T-helper 17 cell (primary cell): ENCODE measurements around the gene MAN1C1. TPM values are rescaled to one million over a fixed set of nuclear protein-coding genes. Genes with fewer than 3 reads are reported as not detected.
A peak's percentile ranks its signal among the peaks of the same experiment; 100 is the strongest.

Experiments used
- ATAC-seq: fragments of 150-1000 bp; cut with Tn5 transposase; 2 replicates; pipeline ENCODE4 v1.10.0; 2021; ENCODE audit warnings: mild to moderate bottlenecking, moderate library complexity
- DNase-seq, 3 donors: peaks; one replicate each; pipeline versions ENCODE4 v3.0.0 to v3.0.0-alpha.2; 2020 to 2021
- H3K9me3 ChIP-seq: one replicate; pipeline ENCODE4 v1.7.0; 2013; ENCODE audit warnings: low read length, mild to moderate bottlenecking; ENCODE audit not compliant: control insufficient read depth, poor library complexity, severe bottlenecking
- H3K27ac Mint-ChIP-seq: one replicate; pipeline ENCODE4 v1.8.0; 2022; ENCODE audit warnings: mild to moderate bottlenecking, moderate library complexity, mixed read lengths
- H3K27me3 Mint-ChIP-seq: one replicate; pipeline ENCODE4 v1.8.0; 2022; ENCODE audit warnings: mixed read lengths
- H3K36me3 Mint-ChIP-seq: one replicate; pipeline ENCODE4 v1.8.0; 2022; ENCODE audit warnings: low read depth, mixed read lengths
- H3K4me1 Mint-ChIP-seq: one replicate; pipeline ENCODE4 v1.8.0; 2022; ENCODE audit warnings: mild to moderate bottlenecking, mixed read lengths
- H3K4me3 Mint-ChIP-seq: one replicate; pipeline ENCODE4 v1.8.0; 2022; ENCODE audit warnings: mild to moderate bottlenecking, moderate library complexity, mixed read lengths
- total RNA-seq, 4 donors: library from RNA in 2 of 4; stranded (reverse) in 2 of 4; gene quantifications; one replicate each; pipeline ENCODE4 v1.2.3 and lab custom pipeline; 2022 to 2026

The MAN1C1 gene
- total RNA-seq, 2 donors from 2014 or later = 16.9 to 27.3 TPM

DNA sequence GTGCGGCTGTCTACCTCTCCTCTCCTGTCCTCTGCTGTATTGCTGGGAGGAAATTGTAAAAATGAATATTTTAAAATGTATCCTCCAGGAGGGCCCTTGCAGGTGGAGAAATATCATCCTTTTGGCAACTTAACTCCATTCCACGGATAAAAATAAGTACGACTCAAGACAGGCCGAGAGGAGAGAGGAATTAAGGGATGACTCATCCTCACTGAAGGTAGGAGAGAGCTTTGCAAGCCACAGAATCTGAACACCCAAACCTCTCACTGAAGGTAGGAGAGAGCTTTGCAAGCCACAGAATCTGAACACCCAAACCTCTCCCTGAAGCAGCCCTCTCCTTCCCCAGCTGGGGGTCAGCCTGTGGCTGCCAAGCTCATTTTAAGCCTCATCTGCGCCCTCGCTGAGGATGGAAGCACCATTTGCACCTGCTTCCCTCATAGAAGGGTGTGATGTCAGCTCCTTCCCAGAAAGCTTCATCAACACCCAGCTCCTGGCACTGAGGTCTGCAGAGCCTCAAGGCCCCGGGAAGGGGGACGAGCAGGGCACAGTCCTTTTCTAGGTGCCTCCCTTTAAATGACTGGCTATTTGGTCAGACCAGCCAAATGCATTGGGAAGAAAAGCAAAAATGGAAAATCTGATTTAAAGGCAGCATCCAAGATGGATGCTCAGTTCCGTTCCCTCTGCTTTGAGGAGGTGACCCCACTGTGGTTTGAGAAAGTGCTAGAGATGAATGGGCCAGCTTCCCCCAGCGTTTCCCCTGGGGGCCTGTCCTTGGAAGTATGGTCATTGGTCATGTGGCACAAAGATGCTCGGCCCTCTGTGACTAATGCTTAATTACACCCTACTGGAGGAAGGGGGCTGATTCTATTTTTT lies 170.5 kb downstream of the MAN1C1 start:
- peaks cover 5% of the 10 kb centered on the region for H3K4me1 Mint-ChIP-seq
- H3K27ac Mint-ChIP-seq = no peak overlapping the region
- peaks cover 2% of the 10 kb centered on the region for H3K36me3 Mint-ChIP-seq
- H3K27me3 Mint-ChIP-seq = no peaks in the 10 kb centered on the region
- no peak overlapping the region for H3K4me3 Mint-ChIP-seq
- no peaks in the 10 kb centered on the region for H3K9me3 ChIP-seq
- ATAC-seq (no peak), DNase-seq (no peak)

DNA sequence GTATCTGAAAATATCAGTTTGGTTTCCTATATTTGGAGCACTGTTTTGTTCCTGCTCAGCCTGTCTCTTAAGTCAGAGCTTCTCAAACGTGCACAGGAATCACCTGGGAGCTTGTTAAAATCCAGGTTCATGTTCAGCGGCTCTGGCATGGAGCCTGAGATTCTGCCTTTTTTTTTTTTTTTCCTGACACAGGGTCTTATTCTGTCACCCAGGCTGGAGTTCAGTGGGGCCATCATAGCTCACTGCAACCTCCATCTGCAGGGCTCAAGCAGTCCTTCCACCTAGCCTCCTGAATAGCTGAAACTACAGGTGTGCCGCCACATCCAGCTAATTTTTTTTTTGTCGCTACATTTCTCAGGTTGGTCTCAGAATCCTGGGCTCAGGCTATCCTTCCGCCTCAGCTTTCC lies 171.2 kb downstream of the MAN1C1 start:
- Mint-ChIP-seq H3K4me1 (peaks cover 5% of the 10 kb centered on the region), H3K36me3 (peaks cover 2% of the 10 kb centered on the region), H3K27me3 (no peaks in the 10 kb centered on the region), H3K4me3 (no peak overlapping the region), H3K27ac (peak overlapping the region; percentile 21)
- H3K9me3 ChIP-seq = no peaks in the 10 kb centered on the region
- ATAC-seq (no peak), DNase-seq (no peak)

DNA sequence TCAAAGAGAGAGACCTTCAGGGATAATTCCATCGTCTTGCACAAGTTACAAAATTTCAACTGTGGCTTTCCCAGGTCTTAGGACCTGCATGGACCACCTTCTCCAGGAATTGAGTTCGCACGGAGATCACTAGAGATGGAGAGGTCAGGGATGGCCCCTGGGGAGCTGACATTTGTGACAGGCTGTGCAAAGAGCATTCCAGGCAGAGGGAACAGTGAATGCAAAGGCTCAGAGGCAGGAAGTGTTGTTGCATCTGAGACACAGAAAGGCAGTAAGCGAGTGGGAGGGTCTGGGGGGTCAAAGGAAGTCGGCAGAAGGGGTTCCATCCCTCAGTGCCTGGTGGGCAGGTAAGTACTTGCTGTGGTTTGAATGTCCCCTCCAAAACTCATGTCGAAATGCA lies 173.9 kb downstream of the MAN1C1 start:
- H3K9me3 ChIP-seq = no peaks in the 10 kb centered on the region
- H3K4me1 Mint-ChIP-seq = peaks cover 11% of the 10 kb centered on the region
- DNase-seq (no peak), ATAC-seq (no peak)
- no peak overlapping the region for H3K4me3 Mint-ChIP-seq
- no peaks in the 10 kb centered on the region for H3K27me3 Mint-ChIP-seq
- H3K36me3 Mint-ChIP-seq = no peaks in the 10 kb centered on the region
- H3K27ac Mint-ChIP-seq = peak overlapping the region; percentile 83

DNA sequence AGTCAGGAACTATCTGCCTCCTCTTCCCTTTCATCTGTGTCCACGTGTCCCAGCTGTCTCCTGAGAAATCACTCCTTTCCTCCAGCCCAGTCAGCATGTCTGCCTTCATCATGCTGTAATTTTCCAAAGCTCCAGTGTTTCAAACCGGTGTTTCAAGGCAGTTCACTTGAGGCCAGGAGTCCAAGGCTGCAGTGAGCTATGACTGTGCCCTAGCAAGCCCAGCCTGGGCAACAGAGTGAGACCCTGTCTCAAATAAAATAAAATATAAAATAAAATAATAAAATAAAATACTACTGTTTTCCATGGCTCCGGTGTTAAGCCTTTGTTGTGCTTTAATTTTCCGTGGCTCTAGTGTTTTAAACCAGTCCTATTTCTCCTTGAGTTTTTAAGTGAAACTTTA lies 175.5 kb downstream of the MAN1C1 start:
- H3K27ac Mint-ChIP-seq = no peak overlapping the region
- H3K4me1 Mint-ChIP-seq = peaks cover 21% of the 10 kb centered on the region
- ATAC-seq (no peak), DNase-seq (no peak)
- peaks cover 2% of the 10 kb centered on the region for H3K36me3 Mint-ChIP-seq
- no peaks in the 10 kb centered on the region for H3K27me3 Mint-ChIP-seq
- H3K4me3 Mint-ChIP-seq = no peak overlapping the region
- H3K9me3 ChIP-seq = no peaks in the 10 kb centered on the region

DNA sequence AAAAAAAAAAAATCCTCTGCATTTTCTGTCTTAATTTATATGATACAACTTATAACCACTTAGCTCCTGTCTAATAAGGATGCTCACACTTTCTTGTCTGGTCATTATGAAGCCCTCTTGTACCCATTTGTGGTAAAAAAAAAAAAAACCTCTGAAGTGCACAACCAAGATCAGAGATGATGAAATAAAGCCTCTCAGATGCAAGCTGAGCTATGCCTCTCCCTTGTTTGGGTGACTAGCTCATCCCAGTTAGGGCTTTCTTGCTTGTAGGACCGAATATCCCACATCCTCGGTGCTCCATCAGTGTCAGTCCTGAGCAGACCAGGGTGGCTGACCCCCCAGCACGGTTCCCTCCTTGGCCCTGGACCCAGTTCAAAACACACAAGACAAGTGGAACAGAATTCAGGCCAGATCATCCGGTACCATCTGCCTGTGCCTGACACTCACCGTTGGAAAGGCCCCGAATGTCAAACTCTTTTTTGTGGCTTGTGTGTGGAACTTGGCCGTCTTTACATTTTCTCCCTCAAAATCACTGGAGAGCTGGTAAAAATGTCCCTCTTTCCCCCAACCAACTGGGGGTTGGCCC lies 177.1 kb downstream of the MAN1C1 start:
- no peaks in the 10 kb centered on the region for H3K27me3 Mint-ChIP-seq

DNA sequence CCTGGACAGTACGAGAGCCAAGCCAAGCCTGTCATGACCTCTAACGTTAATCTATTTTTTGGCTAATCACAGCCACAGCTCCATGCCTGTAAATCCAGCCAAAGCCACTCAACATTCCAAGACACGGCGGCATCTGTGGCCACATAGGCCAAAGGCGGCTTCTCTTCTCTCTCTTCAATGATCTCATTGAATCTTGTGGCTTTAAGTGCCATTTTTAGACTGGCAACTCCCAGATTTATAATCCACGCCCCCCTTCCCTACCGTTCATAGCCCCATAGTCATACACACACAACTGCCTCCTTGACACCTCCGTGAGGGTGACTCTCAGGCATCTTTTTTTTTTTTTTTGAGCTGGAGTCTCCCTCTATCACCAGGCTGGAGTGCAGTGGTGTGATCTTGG lies 177.7 kb downstream of the MAN1C1 start:
- DNase-seq = no peak
- ATAC-seq = no peak
- H3K9me3 ChIP-seq = no peaks in the 10 kb centered on the region
- Mint-ChIP-seq H3K4me1 (peaks cover 34% of the 10 kb centered on the region), H3K36me3 (peaks cover 2% of the 10 kb centered on the region), H3K27me3 (no peaks in the 10 kb centered on the region), H3K27ac (peak overlapping the region; percentile 98), H3K4me3 (no peak overlapping the region)

More for the DNA sequence above, 177.1 kb downstream of the MAN1C1 start:
- H3K36me3 Mint-ChIP-seq = peaks cover 2% of the 10 kb centered on the region
- H3K4me3 Mint-ChIP-seq = no peak overlapping the region
- H3K27ac Mint-ChIP-seq = peak overlapping the region; percentile 98
- no peak for DNase-seq
- H3K4me1 Mint-ChIP-seq = peaks cover 34% of the 10 kb centered on the region
- ATAC-seq = no peak
- H3K9me3 ChIP-seq = no peaks in the 10 kb centered on the region

DNA sequence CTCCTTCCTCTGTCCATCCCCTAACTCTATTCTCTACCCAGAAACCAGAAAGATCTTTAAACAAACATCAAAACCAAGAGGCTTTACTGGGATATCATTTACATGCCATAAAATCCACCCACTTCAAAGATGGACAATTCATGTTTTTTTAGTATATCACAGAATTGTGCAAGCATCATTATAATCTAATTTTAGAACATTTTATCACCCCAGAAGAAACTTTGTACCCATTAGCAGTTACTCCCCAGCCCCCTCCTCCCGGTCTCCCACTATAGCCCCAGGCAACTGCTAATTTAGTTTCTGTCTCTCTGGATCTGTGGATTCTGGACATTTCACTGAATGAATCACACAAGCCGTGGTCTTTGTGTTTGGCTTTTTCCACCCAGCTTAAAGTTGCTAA lies 178.6 kb downstream of the MAN1C1 start:
- Mint-ChIP-seq H3K27me3 (no peaks in the 10 kb centered on the region), H3K36me3 (peaks cover 2% of the 10 kb centered on the region), H3K27ac (peak overlapping the region; percentile 98), H3K4me1 (peaks cover 34% of the 10 kb centered on the region), H3K4me3 (no peak overlapping the region)
- no peak for DNase-seq
- no peak for ATAC-seq
- H3K9me3 ChIP-seq = no peaks in the 10 kb centered on the region

DNA sequence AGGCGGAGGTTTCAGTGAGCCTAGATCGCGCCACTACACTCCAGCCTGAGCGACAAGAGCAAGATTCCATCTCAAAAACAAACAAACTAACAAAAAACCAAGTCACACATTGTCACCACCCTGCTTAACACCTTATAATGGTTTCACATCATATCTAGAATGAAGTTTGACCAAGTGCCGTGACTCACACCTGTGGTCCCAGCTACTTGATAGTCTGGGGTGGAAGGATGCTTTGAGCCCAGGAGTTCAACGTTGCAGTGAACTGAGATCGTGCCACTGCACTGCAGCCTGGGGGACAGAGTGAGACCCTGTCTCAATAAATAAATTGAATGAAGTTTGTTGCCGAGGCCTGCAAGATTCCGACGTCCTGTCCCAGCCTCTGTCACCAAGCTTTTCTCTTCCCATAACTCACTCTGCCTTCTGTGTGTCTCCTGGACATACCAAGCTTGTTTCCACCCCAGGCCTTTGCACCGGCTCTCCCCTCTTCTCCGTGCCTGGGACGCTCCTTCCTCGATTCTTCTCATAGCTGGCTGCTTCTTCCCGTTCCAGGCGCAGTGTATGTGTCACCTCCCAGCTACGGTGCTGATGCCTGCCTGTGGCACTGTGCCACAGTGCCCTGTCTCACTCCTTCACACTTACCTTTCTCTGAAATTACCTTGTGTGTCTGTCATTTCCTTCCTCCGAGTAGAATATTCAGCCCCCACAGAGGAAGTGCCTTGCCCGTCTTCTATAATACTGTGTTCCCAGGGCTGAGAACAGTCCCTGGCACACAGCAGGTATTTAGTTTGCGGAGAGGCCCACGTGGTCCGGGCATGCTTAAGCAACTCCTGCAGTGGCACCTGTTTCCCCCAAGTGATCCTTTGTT lies 179.6 kb downstream of the MAN1C1 start:
- Mint-ChIP-seq H3K36me3 (peaks cover 2% of the 10 kb centered on the region), H3K27ac (peak overlapping the region; percentile 98), H3K4me1 (peaks cover 37% of the 10 kb centered on the region), H3K4me3 (peak overlapping the region; percentile 89), H3K27me3 (no peaks in the 10 kb centered on the region)
- DNase-seq (peak in 1 of 3 donors; percentile 26), ATAC-seq (peak; percentile 74)
- H3K9me3 ChIP-seq = no peaks in the 10 kb centered on the region

DNA sequence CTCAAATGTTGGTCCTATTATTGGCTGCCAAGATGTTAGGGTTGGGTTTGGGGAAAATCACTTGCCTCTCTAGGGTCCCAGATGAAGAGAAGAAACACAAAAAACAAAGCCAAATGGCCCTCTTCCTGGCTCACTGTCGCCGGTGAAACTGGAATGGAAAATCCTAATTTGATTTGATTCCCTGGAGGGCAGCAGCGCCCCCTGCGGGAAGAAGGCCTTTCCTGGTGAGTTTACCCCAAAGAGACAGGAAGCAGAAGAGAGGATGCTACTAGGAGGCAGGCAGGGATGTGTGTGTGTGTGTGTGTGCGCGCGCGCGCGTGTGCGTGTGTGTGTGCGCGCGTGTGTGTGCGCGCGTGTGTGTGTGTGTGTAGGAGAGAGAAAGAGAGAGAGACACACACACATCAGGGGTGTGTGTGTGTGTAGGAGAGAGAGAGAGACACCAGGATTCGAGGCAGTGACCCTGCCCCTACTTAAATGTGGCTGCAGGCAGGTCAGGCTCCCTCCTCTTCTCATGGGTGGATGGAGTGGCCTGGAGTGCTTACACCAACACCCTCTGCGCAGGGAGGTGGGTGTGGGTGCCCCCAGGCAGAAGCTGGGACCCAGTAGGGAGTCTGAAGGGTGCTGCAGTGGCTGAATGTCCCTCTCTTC lies 180.3 kb downstream of the MAN1C1 start:
- DNase-seq = peak; percentile 69 to 76 (median 71)
- no peaks in the 10 kb centered on the region for H3K9me3 ChIP-seq
- peak overlapping the region; percentile 89 for H3K4me3 Mint-ChIP-seq
- ATAC-seq = peak; percentile 69
- peak overlapping the region; percentile 98 for H3K27ac Mint-ChIP-seq
- H3K27me3 Mint-ChIP-seq = no peaks in the 10 kb centered on the region
- H3K4me1 Mint-ChIP-seq = peaks cover 34% of the 10 kb centered on the region
- H3K36me3 Mint-ChIP-seq = peaks cover 2% of the 10 kb centered on the region

DNA sequence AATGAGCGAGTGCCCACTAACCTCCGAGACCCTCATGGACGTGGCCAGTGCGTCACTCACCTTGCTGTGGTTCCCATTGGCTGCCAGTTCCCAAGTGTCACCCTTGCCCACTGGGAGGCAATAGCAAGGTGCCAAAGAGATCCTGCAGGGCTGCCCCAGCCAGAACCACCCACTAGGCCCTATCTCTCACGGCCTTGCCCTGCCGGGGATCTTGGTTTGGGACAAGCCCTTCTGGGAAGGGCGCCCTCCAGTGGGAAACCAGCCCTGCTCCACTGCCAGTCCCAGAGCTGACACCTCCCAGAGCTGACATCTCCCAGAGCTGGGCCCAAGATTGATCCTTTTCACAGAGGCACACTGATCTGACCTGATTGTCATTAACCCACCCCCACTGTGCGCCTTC lies 181.3 kb downstream of the MAN1C1 start:
- Mint-ChIP-seq H3K4me3 (peak overlapping the region; percentile 89), H3K36me3 (peaks cover 2% of the 10 kb centered on the region), H3K27me3 (no peaks in the 10 kb centered on the region), H3K27ac (peak overlapping the region; percentile 98), H3K4me1 (peaks cover 40% of the 10 kb centered on the region)
- no peaks in the 10 kb centered on the region for H3K9me3 ChIP-seq
- no peak for DNase-seq
- ATAC-seq = no peak

DNA sequence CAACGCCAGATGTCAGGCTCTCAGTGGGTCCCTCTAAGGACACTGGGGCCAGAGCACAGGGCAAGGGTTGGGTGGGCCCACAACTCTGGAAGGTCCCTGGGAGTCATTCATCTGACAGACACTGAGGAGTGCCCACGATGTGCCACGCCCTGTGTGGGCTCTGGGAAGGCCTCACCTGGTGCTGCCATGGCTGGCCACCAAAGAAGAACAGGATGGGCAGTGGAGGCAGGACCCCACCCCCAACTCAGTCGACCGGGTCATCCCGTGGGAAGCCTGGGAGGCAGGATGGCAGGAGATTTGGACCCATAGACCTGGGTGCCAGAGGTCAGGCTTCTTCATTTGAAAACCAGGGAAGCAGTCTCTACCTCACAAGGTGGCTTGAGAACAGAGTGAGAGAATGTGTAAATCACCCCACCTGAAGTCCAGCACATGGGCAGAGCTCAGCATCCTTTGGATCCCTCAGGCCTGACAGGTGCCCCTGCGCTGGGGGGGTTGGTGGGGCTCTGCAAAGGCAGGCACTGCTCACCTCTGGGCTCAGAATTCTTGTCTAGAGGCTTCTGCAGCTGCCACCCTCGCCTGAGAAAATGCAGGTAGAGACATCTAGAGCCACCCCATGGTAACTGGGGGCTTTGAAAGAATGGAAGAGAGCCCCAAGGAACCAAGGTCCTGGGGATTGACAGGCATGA lies 182.2 kb downstream of the MAN1C1 start:
- Mint-ChIP-seq H3K36me3 (peaks cover 2% of the 10 kb centered on the region), H3K4me1 (peaks cover 41% of the 10 kb centered on the region), H3K4me3 (peak overlapping the region; percentile 75), H3K27ac (peak overlapping the region; percentile 98), H3K27me3 (no peaks in the 10 kb centered on the region)
- no peaks in the 10 kb centered on the region for H3K9me3 ChIP-seq
- ATAC-seq = no peak
- no peak for DNase-seq

DNA sequence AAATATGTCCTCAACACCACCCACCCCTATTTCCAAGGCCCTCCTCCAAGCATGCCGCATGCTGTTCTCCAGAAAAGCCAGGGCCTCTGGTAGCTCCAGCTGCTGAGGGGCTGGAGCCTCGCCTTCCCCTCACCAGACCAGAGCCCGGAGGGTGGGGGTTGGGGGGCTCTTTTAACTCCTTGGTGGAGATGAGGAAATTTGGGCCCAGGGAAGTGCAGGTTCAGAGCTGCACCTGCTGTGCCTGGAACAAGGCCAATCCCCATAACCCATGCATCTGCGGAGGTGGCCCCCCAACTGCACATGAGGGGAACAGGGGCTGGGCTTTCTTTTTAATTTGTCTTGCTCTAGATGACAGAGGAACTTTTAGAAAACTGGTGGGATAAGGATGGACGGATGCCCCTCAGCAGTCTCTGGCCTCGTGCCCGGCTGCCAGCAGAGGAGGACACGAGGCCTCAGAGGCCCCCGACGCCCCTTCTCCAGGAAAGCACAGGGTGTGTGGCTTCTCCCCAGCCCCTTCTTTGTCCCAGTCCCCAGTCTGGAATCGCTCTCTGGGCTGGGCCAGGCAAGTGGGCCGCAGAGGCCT lies 182.9 kb downstream of the MAN1C1 start:
- Mint-ChIP-seq H3K27me3 (no peaks in the 10 kb centered on the region), H3K27ac (peak overlapping the region; percentile 98), H3K36me3 (peaks cover 2% of the 10 kb centered on the region), H3K4me3 (peak overlapping the region; percentile 75), H3K4me1 (peaks cover 41% of the 10 kb centered on the region)
- no peaks in the 10 kb centered on the region for H3K9me3 ChIP-seq
- ATAC-seq = no peak
- DNase-seq = no peak
